ENCODE data around the gene PRKCB. TPM values are rescaled to one million over a fixed set of nuclear protein-coding genes. Genes with fewer than 3 reads are reported as not detected.

The PRKCB gene
- total RNA-seq, 4 donors from 2014 or later: 0.29 to 9.5 (median 2.9) TPM

GRCh38 chr16:24170407-24170806, 334.6 kb downstream of the PRKCB start:
- Histone ChIP-seq H3K27me3 (no peaks in the 10 kb centered on the region), H3K9me3 (no peaks in the 10 kb centered on the region), H3K36me3 (no peaks in the 10 kb centered on the region), H3K4me1 (no peaks in the 10 kb centered on the region), H3K27ac (no peak overlapping the region), H3K4me3 (no peak overlapping the region)
- intact Hi-C loops (cut with DNase I; ENCODE audit: low total_unique reads): no loop called here
- TF ChIP-seq POLR2A (IDR thresholded peaks at IDR 0.05): no peak
- no peak for TF ChIP-seq CTCF (IDR thresholded peaks at IDR 0.05)
- no peak for DNase-seq

- Histone ChIP-seq H3K36me3 (no peaks in the 10 kb centered on the region), H3K9me3 (no peaks in the 10 kb centered on the region), H3K4me1 (no peaks in the 10 kb centered on the region), H3K27ac (no peak overlapping the region), H3K4me3 (no peak overlapping the region), H3K27me3 (no peaks in the 10 kb centered on the region)
- intact Hi-C loops (cut with DNase I; ENCODE audit: low total_unique reads): no loop called here
- DNase-seq: no peak
- TF ChIP-seq CTCF (IDR thresholded peaks at IDR 0.05) (no peak), POLR2A (IDR thresholded peaks at IDR 0.05) (no peak)
These were observed 338.7 kb downstream of the PRKCB start for GRCh38 chr16:24174504-24174903.

GRCh38 chr16:24174957-24175356, 339.2 kb downstream of the PRKCB start:
- intact Hi-C loops (cut with DNase I; ENCODE audit: low total_unique reads): no loop called here
- no peaks in the 10 kb centered on the region for H3K36me3 ChIP-seq
- no peaks in the 10 kb centered on the region for H3K4me1 ChIP-seq
- TF ChIP-seq POLR2A (IDR thresholded peaks at IDR 0.05): no peak
- no peak for TF ChIP-seq CTCF (IDR thresholded peaks at IDR 0.05)
- H3K9me3 ChIP-seq: no peaks in the 10 kb centered on the region
- H3K27ac ChIP-seq: no peak overlapping the region
- H3K4me3 ChIP-seq: no peak overlapping the region
- DNase-seq: no peak
- H3K27me3 ChIP-seq: no peaks in the 10 kb centered on the region

GRCh38 chr16:24178496-24178895, 342.7 kb downstream of the PRKCB start:
- Histone ChIP-seq H3K27me3 (no peaks in the 10 kb centered on the region), H3K4me1 (no peaks in the 10 kb centered on the region), H3K36me3 (no peaks in the 10 kb centered on the region), H3K27ac (no peak overlapping the region), H3K9me3 (no peaks in the 10 kb centered on the region), H3K4me3 (no peak overlapping the region)
- no peak for TF ChIP-seq CTCF (IDR thresholded peaks at IDR 0.05)
- intact Hi-C loops (cut with DNase I; ENCODE audit: low total_unique reads): no loop called here
- DNase-seq: no peak

GRCh38 chr16:24180451-24180850, 344.7 kb downstream of the PRKCB start:
- no peaks in the 10 kb centered on the region for H3K4me1 ChIP-seq
- no peak overlapping the region for H3K4me3 ChIP-seq
- H3K9me3 ChIP-seq: no peaks in the 10 kb centered on the region
- no peaks in the 10 kb centered on the region for H3K36me3 ChIP-seq
- H3K27ac ChIP-seq: no peak overlapping the region
- intact Hi-C loops (cut with DNase I; ENCODE audit: low total_unique reads): no loop called here
- DNase-seq: no peak
- H3K27me3 ChIP-seq: no peaks in the 10 kb centered on the region
- TF ChIP-seq POLR2A (IDR thresholded peaks at IDR 0.05): no peak
- TF ChIP-seq CTCF (IDR thresholded peaks at IDR 0.05): no peak
